SK-N-SH (cell line): ENCODE measurements around the gene SLC46A3.

Experiments
- EP300 ChIP-seq, 2 experiments: IDR thresholded peaks; 2 replicates each; pipeline versions ENCODE4 v1.4.0 to v1.6.1; 2012; ENCODE audit warnings: borderline replicate concordance in 1 of 2, low read depth in 1 of 2, low read length in 1 of 2
- POLR2AphosphoS5 ChIP-seq: IDR thresholded peaks from 2 replicates; pipeline ENCODE4 v1.6.1; 2012; ENCODE audit warnings: low read depth, low read length
- TF ChIP-seq, protein P1 (sequence below): fragments of 150-350 bp; IDR thresholded peaks from 2 replicates; pipeline ENCODE4 v1.6.1; 2017; ENCODE audit warnings: antibody characterized with exemption, low read length, low read depth, borderline replicate concordance
- TF ChIP-seq, protein P2 (sequence below): fragments of 200-600 bp; sonication (generic); IDR thresholded peaks from 2 replicates; pipeline ENCODE4 v1.6.1; 2017; ENCODE audit warnings: antibody characterized with exemption, mild to moderate bottlenecking, moderate library complexity

DNA sequence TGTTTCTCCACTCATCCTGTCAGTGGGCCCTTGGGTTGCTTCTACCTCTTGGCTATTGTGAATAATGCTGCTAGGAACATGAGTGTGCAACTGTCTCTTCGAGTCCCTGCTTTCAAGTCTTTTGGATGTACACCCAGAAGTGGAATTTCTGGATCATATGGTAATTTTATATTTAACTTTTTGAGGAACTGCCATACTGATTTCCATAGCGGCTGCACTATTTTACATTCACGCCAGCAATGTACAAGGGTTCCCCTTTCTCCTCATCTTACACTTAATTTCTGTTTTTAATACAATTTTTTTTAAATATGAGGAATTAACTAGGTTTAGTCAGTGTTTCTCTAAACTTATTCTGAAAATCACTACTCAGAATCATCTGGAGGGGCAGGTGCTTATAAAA, 24.2 kb upstream of the SLC46A3 start:
- TF ChIP-seq EP300 (IDR thresholded peaks at IDR 0.05; ENCODE audit: borderline replicate concordance in 1 of 2, low read depth in 1 of 2, low read length in 1 of 2): no peak
- TF ChIP-seq, protein P1, sequence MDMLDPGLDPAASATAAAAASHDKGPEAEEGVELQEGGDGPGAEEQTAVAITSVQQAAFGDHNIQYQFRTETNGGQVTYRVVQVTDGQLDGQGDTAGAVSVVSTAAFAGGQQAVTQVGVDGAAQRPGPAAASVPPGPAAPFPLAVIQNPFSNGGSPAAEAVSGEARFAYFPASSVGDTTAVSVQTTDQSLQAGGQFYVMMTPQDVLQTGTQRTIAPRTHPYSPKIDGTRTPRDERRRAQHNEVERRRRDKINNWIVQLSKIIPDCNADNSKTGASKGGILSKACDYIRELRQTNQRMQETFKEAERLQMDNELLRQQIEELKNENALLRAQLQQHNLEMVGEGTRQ: no peak
- TF ChIP-seq, protein P2, sequence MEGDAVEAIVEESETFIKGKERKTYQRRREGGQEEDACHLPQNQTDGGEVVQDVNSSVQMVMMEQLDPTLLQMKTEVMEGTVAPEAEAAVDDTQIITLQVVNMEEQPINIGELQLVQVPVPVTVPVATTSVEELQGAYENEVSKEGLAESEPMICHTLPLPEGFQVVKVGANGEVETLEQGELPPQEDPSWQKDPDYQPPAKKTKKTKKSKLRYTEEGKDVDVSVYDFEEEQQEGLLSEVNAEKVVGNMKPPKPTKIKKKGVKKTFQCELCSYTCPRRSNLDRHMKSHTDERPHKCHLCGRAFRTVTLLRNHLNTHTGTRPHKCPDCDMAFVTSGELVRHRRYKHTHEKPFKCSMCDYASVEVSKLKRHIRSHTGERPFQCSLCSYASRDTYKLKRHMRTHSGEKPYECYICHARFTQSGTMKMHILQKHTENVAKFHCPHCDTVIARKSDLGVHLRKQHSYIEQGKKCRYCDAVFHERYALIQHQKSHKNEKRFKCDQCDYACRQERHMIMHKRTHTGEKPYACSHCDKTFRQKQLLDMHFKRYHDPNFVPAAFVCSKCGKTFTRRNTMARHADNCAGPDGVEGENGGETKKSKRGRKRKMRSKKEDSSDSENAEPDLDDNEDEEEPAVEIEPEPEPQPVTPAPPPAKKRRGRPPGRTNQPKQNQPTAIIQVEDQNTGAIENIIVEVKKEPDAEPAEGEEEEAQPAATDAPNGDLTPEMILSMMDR: no peak
- no peak for TF ChIP-seq POLR2AphosphoS5
